Ovary (tissue), 9 donors: ENCODE measurements around the gene STMN1. TPM values are rescaled to one million over a fixed set of nuclear protein-coding genes. Genes with fewer than 3 reads are reported as not detected.
A peak's percentile ranks its signal among the peaks of the same experiment; 100 is the strongest.
"Not testable (repeated sequence)": the region's sequence is repeated elsewhere in the genome, so short reads cannot be mapped to it uniquely, and the experiment has no call there.

Experiments
- DNase-seq, 5 donors: peaks; one replicate each; pipeline ENCODE4 v3.0.0-alpha.2; 2019 to 2020
- H3K27ac ChIP-seq, 2 donors: fragments of 200-600 bp; one replicate each; pipeline versions ENCODE4 v1.5.1 to v1.8.0; 2019 to 2022
- H3K27me3 ChIP-seq: fragments of 200-600 bp; one replicate; pipeline ENCODE4 v1.8.0; 2022
- H3K36me3 ChIP-seq: fragments of 200-600 bp; sonication (generic); one replicate; pipeline ENCODE4 v1.5.1; 2019
- H3K4me1 ChIP-seq: one replicate; pipeline ENCODE4 v1.8.1; 2013; ENCODE audit warnings: mild to moderate bottlenecking, moderate library complexity; ENCODE audit not compliant: insufficient read depth
- H3K4me3 ChIP-seq: fragments of 200-600 bp; sonication (generic); one replicate; pipeline ENCODE4 v1.5.1; 2017
- H3K9me3 ChIP-seq, 2 donors: fragments of 200-600 bp in 1 of 2; sonication (generic) in 1 of 2; one replicate each; pipeline versions ENCODE4 v1.5.1 to v1.8.1; 2013 to 2019; ENCODE audit warnings: mild to moderate bottlenecking in 1 of 2, moderate library complexity in 1 of 2
- EP300 ChIP-seq: sonication (generic); formaldehyde crosslinking; IDR thresholded peaks from one replicate; pipeline ENCODE4 v1.6.1; 2017; ENCODE audit warnings: antibody characterized with exemption
- POLR2A ChIP-seq: fragments of 450-650 bp; IDR thresholded peaks from one replicate; pipeline ENCODE4 v1.6.1; 2017; ENCODE audit warnings: antibody characterized with exemption, mild to moderate bottlenecking, moderate library complexity
- WGBS, 3 donors: extraction: QIAGEN DNeasy Blood & Tissue Kit in 1 of 3; methylation state at CpG; one replicate each; pipeline versions ENCODE4 v1.1.5 to v1.1.7; 2013 to 2017; 5-methylcytosine and 5-hydroxymethylcytosine counted together
- intact Hi-C, 4 donors: fragments of 100-400 bp; cut with DNase I; formaldehyde crosslinking; loops; one replicate each; pipeline versions ENCODE4 v1.11.0 to v1.15.1; 2022 to 2023
- polyA plus RNA-seq, 2 donors: library from polyadenylated mRNA; stranded (reverse); fragments of 200-250 nt in 1 of 2; fragments of 350-450 nt in 1 of 2; fragmentation: Illumina TruSeq in 1 of 2; extraction: RNeasy Lipid Tissue Mini Kit (QIAGEN cat#74804) in 1 of 2; gene quantifications; one replicate each; pipeline ENCODE4 v1.2.3, GENCODE V29; 2013 to 2014
- total RNA-seq, 7 donors: library from RNA; depleted of rRNA in 2 of 7; stranded (reverse); fragments of >200 nt in 2 of 7; fragmentation: NEBNext Ultra II Directional in 3 of 7; extraction: Animal tissue kit (Norgen Biotek cat#: 25700) in 3 of 7; gene quantifications; one replicate each; pipeline versions ENCODE4 v1.1.0 to v1.2.4, GENCODE V29; 2016 to 2023
- TF ChIP-seq, protein P1 (sequence below), 3 donors: fragments of 450-650 bp in 2 of 3; fragments of 200-600 bp in 1 of 3; IDR thresholded peaks; one replicate each; pipeline versions ENCODE4 v1.5.1 to v1.8.0; 2016 to 2022; ENCODE audit warnings: antibody characterized with exemption in 3 of 3, mild to moderate bottlenecking in 1 of 3
- donor health status: DM: no; HTN: no; CAD: no; lungs with moderate emphysema.
- donor health status: DM: no; HTN: no; CAD: no.
- donor health status: Bipolar disorder and iron deficiency.
- donor health status: DM: yes; HTN: yes; CAD: no.
- donor health status: DM: no; HTN: no; CAD: no.
- donor health status: DM: yes; HTN: yes; CAD: no.

The STMN1 gene
- total and polyA plus RNA-seq, 9 donors, result 59.3 to 271 (median 142) TPM

- Histone ChIP-seq H3K27ac (no peak overlapping the region), H3K27me3 (no peaks in the 10 kb centered on the region), H3K4me1 (peaks cover 1% of the 10 kb centered on the region), H3K4me3 (no peak overlapping the region), H3K9me3 (no peaks in the 10 kb centered on the region), H3K36me3 (no peaks in the 10 kb centered on the region)
- TF ChIP-seq, protein P1, sequence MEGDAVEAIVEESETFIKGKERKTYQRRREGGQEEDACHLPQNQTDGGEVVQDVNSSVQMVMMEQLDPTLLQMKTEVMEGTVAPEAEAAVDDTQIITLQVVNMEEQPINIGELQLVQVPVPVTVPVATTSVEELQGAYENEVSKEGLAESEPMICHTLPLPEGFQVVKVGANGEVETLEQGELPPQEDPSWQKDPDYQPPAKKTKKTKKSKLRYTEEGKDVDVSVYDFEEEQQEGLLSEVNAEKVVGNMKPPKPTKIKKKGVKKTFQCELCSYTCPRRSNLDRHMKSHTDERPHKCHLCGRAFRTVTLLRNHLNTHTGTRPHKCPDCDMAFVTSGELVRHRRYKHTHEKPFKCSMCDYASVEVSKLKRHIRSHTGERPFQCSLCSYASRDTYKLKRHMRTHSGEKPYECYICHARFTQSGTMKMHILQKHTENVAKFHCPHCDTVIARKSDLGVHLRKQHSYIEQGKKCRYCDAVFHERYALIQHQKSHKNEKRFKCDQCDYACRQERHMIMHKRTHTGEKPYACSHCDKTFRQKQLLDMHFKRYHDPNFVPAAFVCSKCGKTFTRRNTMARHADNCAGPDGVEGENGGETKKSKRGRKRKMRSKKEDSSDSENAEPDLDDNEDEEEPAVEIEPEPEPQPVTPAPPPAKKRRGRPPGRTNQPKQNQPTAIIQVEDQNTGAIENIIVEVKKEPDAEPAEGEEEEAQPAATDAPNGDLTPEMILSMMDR (IDR thresholded peaks at IDR 0.05), result no peak
- TF ChIP-seq POLR2A (no peak), EP300 (no peak)
- intact Hi-C loops, result no loop called here
- no peak for DNase-seq
- 73 to 78% (median 76%) methylated on average over 4 of the region's 4 CpGs for WGBS, 3 donors
Observed at GRCh38 chr1:25936947-25937346, 30.7 kb upstream of the STMN1 start.

DNA sequence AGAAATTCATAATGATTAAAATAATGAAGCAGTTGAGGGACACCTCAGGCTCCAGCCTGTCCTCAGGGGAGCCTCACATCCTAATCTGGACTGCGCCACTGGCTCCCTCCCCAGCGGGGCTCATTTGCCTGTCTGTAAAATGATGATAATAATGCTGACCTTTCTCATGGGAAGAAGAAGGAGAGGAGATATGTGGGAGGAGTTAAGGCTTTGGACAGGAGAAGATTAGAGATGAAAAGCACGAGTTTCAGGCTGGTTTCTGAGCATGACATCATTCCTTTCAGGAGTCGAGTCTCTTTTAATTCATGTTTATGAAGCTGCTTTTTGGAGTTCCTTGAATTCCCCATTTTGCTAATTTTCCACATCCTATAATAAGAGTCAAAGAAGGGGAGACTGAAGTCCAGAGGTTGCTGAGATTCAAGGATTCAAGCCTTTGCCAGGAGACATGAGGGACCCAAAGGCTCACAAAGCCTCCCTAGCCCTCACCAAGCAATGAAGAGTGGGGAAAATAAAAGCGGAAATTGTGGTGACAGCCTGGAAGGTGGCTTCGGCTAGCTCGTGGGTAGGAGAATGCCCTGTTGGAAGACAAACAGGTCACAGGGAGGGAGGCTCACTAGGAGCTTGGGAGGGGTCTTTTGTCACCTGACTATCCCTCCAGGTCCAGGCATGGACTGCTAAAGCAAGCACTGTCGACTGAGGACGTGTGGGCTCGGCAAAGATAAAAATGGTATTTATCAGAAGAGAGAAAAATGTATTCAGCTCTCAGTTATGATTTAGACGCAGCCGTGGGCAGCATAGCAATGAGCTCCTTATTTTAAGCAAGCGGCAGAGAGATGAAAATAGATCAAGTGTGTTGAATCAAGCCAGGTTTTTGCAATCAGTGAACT is 27.5 kb upstream of the STMN1 start:
- peaks cover 1% of the 10 kb centered on the region for H3K4me1 ChIP-seq
- H3K27ac ChIP-seq, result peak overlapping the region in 1 of 2 donors; percentile 40
- TF ChIP-seq EP300 (no peak), POLR2A (no peak)
- TF ChIP-seq, protein P1 (IDR thresholded peaks at IDR 0.05), result no peak
- no peaks in the 10 kb centered on the region for H3K36me3 ChIP-seq
- no peak overlapping the region for H3K4me3 ChIP-seq
- intact Hi-C loops, result no loop called here
- no peaks in the 10 kb centered on the region for H3K9me3 ChIP-seq
- WGBS, 3 donors, result 20 to 25% (median 21%) methylated on average over 13 of the region's 13 CpGs
- no peaks in the 10 kb centered on the region for H3K27me3 ChIP-seq
- no peak for DNase-seq

GRCh38 chr1:25932811-25933400 is 26.7 kb upstream of the STMN1 start:
- H3K4me1 ChIP-seq, intact Hi-C loops, H3K36me3 ChIP-seq, H3K9me3 ChIP-seq, DNase-seq, H3K4me3 ChIP-seq, H3K27me3 ChIP-seq: not testable (repeated sequence)
- peak overlapping the region in 1 of 2 donors; percentile 40 for H3K27ac ChIP-seq
- 50 to 56% (median 51%) methylated on average over 12 of the region's 12 CpGs for WGBS, 3 donors

DNA sequence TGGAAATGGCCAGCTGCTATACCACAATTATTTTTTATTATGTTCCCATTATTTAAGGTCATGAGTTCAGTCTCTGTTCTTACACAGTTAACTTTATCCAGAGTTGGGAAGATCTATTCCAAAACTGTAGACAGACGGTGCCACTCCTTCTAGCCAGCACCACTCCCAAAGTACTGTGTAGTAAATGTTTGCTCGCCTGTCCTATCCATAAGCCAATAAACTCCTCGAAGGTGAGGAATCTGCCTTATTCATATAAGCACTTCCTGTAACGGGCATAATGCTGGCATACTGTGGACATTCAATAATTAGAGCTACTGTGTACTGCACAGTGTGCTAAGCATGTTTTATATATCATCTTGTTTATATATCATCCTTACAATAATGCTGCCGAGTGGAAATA is 26.1 kb upstream of the STMN1 start:
- Histone ChIP-seq H3K27ac (no peak overlapping the region), H3K4me3 (no peak overlapping the region), H3K4me1 (peaks cover 1% of the 10 kb centered on the region), H3K27me3 (no peaks in the 10 kb centered on the region), H3K36me3 (no peaks in the 10 kb centered on the region), H3K9me3 (no peaks in the 10 kb centered on the region)
- TF ChIP-seq, protein P1 (IDR thresholded peaks at IDR 0.05), result no peak
- no peak for TF ChIP-seq POLR2A
- TF ChIP-seq EP300, result no peak
- intact Hi-C loops, result no loop called here
- WGBS, 3 donors, result 73 to 78% (median 75%) methylated on average over 5 of the region's 5 CpGs
- no peak for DNase-seq

GRCh38 chr1:25929016-25929415 is 22.8 kb upstream of the STMN1 start:
- H3K36me3 ChIP-seq, result no peaks in the 10 kb centered on the region
- H3K4me1 ChIP-seq, result peaks cover 1% of the 10 kb centered on the region
- DNase-seq, result no peak
- intact Hi-C loops, result no loop called here
- WGBS, 3 donors, result 87 to 94% (median 89%) methylated on average over 7 of the region's 7 CpGs
- TF ChIP-seq POLR2A (no peak), EP300 (no peak)
- TF ChIP-seq, protein P1 (IDR thresholded peaks at IDR 0.05), result no peak
- H3K27me3 ChIP-seq, result no peaks in the 10 kb centered on the region
- H3K27ac ChIP-seq, result no peak overlapping the region
- no peaks in the 10 kb centered on the region for H3K9me3 ChIP-seq
- no peak overlapping the region for H3K4me3 ChIP-seq
